Subcutaneous adipose tissue (tissue), 4 donors: ENCODE data around the gene RNASE8. TPM values are rescaled to one million over a fixed set of nuclear protein-coding genes. Genes with fewer than 3 reads are reported as not detected.

Source experiments
- total RNA-seq, 4 donors: library from RNA; depleted of rRNA; stranded (reverse); fragments of >200 nt; gene quantifications; one replicate each; pipeline ENCODE4 v1.1.0, GENCODE V29; 2016
- TF ChIP-seq, protein P1 (sequence below): fragments of 450-650 bp; IDR thresholded peaks from one replicate; pipeline ENCODE4 v1.5.1; 2016; ENCODE audit warnings: low read depth, mild to moderate bottlenecking, control low read depth, antibody characterized with exemption, moderate library complexity

The RNASE8 gene
- total RNA-seq, 4 donors from 2014 or later, result not detected

DNA sequence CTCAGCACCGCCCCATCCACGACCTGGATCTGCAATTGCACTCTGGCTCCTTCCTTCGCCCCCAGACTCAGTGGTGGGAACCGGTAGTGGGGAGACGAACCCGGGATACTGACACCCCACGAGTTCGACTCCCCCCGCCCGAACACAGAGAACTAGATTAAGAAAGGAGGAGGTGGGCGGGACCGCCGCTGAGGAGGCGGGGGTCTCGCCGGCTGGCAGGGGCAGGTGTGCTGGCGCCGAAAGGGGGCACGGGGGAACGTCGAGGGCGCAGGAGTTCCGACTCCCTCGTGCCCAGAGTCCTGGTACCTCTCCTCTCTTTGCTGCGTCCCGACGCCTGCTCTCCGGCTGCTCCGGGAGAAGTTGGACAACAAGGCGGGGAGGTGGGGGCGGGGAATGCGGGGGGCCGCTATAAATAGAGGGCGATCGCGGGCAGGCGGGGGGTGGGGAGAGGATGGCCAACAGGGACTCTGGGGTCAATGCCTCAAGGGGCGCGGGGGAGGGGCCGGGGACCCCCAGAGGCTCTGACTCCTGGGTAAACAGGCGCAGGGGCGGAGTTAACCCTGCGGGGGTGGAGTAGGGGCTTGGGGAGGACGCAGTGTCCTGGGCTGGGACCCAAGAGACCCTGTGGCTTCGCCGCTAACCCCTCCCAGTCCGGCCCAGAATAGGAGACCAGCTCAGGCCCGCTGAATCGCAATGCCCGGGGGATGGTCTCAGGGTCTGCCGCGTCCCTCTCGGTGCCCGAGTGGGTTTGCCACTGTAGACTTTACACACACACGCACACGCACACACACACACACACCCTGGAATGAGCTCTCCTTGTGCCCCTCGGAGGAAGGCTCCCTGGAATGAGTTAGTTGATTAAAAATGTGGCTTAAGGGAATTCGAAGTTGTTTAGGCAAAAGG, 32.0 kb upstream of the RNASE8 start:
- TF ChIP-seq, protein P1, sequence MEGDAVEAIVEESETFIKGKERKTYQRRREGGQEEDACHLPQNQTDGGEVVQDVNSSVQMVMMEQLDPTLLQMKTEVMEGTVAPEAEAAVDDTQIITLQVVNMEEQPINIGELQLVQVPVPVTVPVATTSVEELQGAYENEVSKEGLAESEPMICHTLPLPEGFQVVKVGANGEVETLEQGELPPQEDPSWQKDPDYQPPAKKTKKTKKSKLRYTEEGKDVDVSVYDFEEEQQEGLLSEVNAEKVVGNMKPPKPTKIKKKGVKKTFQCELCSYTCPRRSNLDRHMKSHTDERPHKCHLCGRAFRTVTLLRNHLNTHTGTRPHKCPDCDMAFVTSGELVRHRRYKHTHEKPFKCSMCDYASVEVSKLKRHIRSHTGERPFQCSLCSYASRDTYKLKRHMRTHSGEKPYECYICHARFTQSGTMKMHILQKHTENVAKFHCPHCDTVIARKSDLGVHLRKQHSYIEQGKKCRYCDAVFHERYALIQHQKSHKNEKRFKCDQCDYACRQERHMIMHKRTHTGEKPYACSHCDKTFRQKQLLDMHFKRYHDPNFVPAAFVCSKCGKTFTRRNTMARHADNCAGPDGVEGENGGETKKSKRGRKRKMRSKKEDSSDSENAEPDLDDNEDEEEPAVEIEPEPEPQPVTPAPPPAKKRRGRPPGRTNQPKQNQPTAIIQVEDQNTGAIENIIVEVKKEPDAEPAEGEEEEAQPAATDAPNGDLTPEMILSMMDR, result no peak

DNA sequence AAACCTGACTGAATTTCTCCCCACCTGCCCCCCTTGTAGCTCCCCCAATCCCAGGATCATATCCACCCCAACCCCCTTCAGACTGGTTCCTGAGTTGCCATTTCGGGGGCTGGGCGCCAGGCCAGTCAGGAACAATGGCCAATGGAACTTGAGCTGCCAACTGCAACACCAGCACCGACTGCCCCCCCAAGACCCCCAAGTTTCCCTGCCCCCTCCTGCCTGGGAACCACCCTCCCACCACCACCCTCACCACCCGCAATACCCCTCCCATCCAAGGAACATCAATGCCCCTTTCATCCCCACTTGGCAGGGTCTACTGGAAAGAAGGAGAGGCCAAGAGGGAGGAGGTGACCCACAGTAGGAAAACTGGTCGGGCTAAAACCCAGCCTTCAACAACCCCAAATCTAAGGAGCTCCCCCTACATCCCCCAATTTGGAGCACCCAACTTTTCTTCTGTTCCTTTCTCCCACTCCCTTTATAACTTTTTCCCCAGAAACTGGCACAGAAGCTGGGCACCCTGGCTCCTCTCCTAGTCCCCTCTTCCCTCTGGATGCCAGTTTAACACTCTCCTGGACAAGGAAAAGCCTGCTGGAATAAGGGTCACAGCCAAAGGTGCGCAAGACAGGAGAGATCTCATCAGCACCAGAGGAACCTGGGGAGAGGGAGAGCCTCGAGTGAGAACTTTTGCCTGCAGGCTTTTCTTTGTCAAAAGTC, 31.2 kb upstream of the RNASE8 start:
- TF ChIP-seq, protein P1, result no peak

DNA sequence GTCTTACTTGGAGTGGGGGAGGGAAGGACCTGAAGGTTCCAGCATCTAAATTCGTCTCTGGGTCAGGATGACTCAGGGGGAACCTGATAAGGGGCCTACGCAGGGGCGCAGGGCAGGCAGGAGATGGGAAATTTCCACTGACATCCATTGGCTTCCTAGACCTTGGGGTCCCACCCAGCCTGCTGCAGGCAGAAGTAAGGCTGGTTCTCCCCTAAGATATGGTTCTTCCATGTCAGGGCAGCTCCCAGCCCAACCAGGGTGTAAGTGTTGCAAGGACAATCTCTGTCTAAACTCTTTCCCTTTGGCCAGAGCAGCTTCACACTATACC, 30.7 kb upstream of the RNASE8 start:
- TF ChIP-seq, protein P1, result no peak

DNA sequence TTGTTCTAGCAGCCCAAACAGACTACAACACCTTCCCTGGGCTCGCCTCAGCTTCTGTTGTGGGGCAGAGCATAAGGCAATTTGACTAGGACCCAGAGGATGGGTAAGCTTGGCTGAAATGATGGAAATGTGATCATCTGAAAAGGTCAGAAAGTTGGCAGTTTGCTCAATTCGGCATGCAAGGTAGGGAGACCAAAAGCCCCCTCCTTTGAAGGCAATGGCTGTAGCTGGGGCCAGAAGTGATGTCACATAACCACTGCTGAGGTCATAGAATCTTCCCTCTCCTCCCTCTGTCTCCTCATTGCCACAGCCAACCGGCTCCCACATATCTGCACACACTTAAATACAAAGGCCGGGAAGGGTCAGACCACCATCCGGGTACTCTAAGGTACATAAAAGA, 27.7 kb upstream of the RNASE8 start, which contains the start of gene TPPP2:
Gene TPPP2 (plus strand): TSS at position 301 of the 400 bp plus-strand sequence. CDS start 365 bp downstream, outside the sequence.
- TF ChIP-seq, protein P1, result no peak

DNA sequence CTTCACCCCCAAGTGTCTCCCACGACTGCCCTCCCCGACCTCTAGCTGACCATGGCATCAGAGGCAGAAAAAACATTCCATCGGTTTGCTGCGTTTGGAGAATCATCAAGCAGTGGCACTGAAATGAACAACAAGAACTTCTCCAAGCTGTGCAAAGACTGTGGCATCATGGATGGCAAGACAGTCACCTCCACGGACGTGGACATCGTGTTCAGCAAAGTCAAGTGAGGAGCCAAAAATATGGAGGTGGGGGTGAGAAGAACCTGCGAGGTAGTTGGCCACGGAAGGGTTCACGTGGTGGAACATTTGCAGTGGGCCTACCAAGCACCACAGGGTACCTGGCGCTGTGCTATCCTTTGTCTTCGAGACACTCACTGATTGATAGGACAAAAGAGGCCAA, 27.1 kb upstream of the RNASE8 start:
- TF ChIP-seq, protein P1, result no peak

DNA sequence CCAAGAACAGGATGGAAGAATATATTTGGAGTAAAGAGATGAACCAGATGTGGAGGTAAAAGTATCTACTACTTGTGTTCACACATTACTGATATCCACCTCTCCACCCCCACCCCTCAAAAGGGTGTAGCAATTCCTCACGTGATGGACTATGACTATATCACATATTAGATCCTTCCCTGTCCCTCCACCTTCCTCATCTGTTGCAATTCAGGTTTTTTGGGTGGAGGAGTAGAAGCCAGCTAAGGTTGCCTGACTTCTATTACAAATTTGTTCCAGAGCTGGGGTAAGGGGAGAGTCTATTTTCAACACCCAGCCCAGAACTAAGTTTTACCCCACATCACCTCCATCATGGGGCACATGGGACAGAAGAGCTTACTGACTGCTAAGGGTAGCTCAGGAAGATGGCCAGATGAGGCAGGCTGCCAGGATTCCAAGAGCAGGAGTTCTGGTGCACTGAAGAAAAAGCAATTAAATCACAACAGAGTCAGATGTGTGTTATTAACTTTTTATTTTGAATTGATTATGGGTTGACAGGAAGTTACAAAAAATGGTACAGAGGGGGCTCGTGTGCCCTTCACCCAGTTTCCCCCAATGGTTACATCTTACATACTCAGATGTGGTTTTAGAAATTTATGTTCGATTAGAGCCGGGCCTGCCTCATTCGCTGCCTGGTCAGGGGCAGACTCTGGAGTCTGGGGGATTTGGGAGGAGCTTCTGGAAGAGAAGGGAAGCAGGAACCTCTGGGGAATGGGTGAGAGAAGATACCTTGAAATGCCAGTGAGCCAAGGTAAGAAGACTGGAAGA, 25.1 kb upstream of the RNASE8 start:
- TF ChIP-seq, protein P1, result no peak
